GM19239 (cell line): ENCODE data around the gene PARD6A.
A peak's percentile ranks its signal among the peaks of the same experiment; 100 is the strongest.

ENCODE experiments used
- DNase-seq: peaks from one replicate; pipeline ENCODE4 v3.0.0; 2011; ENCODE audit warnings: low spot score; ENCODE audit not compliant: insufficient read length
- FAIRE-seq: peaks from 2 replicates; lab custom pipeline; 2011; peaks lifted over from hg19 to GRCh38; lab: Jason Lieb, UNC

The PARD6A gene

GRCh38 chr16:67653128-67653788 lies 7.5 kb upstream of the PARD6A start:
- DNase-seq (no peak), FAIRE-seq (no peak)

- no peak for DNase-seq
- no peak for FAIRE-seq
These were observed 6.9 kb upstream of the PARD6A start for GRCh38 chr16:67653789-67654402.

DNA sequence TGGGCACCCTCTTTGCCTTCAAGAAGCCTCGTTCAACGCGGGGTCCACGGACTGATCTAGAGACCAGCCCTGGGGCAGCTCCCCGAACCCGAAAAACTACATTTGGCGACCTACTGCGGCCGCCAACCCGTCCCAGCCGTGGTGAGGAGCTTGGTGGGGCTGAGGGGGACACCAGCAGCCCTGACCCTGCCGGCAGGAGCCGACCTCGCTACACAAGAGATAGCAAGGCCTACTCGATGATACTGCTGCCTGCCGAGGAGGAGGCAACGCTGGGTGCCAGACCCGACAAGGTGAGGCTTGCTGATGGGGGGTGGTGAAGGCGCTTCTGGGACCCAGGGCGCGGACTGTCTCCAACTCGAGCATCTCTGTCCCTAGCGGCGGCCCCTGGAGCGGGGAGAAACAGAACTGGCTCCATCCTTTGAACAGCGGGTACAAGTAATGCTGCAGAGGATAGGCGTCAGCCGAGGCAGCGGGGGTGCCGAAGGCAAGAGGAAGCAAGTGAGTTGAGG lies 6.3 kb upstream of the PARD6A start:
- DNase-seq (no peak), FAIRE-seq (no peak)

- DNase-seq, result no peak
- FAIRE-seq, result no peak
These were observed 5.4 kb upstream of the PARD6A start for GRCh38 chr16:67655363-67655762.

DNA sequence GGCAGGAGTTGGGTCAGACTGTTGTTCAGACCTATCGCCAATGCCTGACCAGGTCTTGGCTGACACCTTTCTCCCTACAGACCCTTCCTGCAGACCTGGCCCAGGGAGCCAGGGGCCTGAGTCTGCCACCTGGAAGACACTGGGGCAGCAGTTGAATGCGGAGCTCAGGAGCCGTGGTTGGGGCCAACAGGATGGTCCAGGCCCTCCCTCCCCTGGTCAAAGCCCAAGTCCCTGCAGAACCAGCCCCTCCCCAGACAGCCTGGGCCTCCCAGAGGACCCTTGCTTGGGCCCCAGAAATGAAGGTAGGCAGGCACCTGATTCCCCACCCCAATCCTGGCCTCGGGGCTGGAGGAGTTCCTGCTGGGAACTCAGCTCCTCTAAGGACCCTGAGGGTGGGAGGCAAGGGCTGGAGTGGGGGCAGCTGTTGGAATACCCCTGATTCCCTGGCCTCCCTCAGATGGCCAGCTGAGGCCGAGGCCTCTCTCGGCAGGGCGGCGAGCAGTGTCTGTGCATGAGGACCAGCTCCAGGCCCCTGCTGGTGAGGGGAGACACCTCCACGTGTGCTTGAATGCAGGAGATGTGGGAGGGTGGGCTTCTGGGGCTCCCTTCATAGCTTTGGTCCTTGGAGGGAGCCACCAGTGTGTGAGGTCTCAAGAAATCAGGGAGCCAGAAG lies 4.3 kb upstream of the PARD6A start:
- DNase-seq (no peak), FAIRE-seq (no peak)

DNA sequence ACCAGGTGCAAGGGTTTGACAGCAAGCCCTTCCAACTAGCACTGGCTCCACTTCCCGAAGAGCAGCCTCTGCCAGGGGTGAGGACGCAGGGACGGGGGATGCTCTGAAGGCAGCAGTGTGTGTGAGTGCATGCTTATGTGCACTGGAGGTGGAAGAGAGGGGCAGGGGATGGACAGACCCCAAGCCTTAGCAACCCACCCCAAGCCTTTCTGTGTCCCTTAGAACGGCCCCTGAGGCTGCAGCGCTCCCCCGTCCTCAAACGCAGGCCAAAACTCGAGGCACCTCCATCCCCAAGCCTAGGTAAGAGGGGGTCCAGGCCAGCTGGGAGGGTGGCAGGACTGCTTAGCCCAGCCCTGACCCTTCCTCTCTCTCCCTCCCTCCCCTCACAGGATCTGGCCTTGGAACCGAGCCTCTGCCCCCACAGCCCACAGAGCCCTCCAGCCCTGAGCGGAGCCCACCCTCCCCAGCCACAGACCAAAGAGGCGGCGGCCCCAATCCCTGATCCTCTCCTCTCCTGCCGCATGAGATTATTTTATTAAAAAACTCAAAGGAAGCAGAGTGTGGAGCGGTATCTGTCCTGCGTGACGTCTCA lies 3.6 kb upstream of the PARD6A start:
- FAIRE-seq, result no peak
- DNase-seq, result no peak

- no peak for DNase-seq
- FAIRE-seq, result no peak
These were observed 2.8 kb upstream of the PARD6A start for GRCh38 chr16:67657751-67658518.

DNA sequence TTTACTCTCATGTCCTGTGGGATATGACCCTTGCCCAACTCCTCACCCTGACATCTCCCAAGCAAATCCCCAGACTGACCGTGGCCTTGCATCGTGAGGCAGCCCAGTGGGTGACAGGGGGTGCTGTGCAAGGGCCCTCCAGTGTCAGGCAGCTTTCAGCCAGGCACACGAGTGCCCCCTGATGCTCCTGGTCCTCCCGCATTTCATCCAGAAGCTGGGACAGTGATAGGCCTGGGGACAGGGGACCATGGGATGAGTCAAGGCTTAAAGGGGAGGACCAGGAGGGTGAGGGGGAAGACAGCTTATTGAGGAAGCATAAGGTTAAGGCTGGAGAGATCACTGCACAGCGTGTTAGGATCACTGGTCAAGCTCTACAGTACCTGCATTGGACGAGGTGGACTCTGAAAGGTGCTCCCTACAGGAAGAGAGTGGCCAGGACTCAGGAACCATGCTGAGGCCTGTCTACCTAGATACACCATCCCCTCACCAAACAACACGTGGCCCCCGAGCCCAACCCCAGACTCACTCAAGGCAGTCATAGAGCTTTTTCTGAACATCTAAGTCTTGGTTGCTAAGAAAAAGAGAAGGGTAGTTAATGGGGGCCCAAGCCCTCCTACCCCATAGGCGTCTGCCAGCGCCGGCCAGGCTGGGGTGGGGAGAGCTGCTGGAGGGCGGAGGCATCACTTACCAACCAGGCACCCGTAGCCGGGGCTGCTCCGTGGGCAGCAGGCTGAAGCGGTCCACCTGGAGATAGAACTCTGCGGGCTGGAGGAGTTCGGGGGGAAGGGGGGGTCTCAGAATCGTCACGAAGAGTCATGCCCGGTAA lies 1.7 kb upstream of the PARD6A start:
- no peak for DNase-seq
- no peak for FAIRE-seq

DNA sequence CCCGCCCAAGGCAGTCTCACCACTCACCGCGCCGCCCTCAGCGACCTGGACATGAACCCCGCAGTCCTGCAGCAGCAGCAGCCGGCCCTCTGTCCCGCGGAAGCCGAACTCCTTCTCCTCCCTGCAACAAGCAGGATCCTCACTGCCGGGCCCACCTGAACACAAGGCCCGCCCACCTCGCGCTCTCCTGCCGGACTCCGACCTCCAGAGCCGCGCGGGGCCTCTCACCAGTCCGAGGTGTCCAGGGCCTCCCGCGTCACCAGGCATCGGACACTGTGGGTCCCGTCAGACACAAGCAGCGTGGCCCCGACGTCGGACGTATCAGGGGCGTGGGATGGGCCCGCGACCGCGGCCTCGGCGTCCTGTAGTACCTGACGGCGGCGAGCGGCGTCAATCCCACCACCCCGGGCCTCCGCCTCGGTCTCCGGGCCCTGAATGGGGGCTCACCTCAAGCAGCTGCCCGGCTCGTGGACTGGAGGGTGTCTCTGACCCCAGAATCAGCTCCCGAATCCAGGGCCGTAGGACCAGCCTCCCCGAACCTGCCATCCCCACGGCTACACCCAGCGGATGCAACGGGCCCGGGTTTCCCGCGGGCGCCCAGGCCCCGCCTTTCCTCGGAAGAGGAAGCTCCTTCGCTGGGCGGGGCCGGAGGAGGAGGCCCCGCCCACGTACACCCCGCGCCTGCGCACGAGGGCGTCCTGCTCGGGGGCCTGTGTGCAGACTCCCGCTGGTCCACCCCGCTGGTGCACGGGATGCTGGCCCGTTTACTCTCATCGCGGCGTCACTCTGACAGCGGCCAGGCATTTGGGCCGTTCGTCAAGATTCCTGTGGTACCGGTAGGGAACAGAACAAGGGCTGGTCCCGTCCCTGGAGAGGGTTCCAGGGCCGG lies 841 bp upstream of the PARD6A start, which contains the start of gene ACD:
ACD (minus strand) TSS at position 586 of the 889 bp plus-strand sequence; CDS start at position 546, 40 bp downstream.
- FAIRE-seq (no peak), DNase-seq (peak; percentile 100)

GRCh38 chr16:67661101-67661761 lies 471 bp downstream of the PARD6A start:
- DNase-seq, result no peak
- no peak for FAIRE-seq

DNA sequence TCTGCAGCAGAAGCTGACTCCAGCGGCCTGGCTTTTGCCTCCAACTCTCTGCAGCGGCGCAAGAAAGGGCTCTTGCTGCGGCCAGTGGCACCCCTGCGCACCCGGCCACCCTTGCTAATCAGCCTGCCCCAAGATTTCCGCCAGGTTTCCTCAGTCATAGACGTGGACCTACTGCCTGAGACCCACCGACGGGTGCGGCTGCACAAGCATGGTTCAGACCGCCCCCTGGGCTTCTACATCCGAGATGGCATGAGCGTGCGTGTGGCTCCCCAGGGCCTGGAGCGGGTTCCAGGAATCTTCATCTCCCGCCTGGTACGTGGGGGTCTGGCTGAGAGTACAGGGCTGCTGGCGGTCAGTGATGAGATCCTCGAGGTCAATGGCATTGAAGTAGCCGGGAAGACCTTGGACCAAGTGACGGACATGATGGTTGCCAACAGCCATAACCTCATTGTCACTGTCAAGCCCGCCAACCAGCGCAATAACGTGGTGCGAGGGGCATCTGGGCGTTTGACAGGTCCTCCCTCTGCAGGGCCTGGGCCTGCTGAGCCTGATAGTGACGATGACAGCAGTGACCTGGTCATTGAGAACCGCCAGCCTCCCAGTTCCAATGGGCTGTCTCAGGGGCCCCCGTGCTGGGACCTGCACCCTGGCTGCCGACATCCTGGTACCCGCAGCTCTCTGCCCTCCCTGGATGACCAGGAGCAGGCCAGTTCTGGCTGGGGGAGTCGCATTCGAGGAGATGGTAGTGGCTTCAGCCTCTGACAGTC lies 1.3 kb downstream of the PARD6A start:
- no peak for DNase-seq
- FAIRE-seq, result no peak

DNA sequence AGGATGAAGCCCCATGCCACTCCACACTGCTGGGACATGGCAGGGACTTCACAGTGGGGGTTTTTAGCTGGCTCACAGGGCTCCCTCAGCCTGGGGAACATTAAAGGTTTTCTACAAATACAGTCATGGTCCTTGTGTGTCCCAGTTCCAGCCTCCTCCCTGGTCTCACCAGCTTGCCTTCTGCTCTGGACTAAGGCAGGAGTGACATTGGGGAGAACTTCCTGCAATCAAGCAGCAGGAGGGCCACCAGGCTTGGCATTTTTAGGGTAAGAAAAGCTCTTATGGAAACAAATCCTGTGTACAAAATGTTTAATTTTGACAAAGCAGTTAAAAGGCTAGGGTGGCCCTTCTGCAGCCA lies 1.9 kb downstream of the PARD6A start:
- no peak for FAIRE-seq
- DNase-seq, result no peak

DNA sequence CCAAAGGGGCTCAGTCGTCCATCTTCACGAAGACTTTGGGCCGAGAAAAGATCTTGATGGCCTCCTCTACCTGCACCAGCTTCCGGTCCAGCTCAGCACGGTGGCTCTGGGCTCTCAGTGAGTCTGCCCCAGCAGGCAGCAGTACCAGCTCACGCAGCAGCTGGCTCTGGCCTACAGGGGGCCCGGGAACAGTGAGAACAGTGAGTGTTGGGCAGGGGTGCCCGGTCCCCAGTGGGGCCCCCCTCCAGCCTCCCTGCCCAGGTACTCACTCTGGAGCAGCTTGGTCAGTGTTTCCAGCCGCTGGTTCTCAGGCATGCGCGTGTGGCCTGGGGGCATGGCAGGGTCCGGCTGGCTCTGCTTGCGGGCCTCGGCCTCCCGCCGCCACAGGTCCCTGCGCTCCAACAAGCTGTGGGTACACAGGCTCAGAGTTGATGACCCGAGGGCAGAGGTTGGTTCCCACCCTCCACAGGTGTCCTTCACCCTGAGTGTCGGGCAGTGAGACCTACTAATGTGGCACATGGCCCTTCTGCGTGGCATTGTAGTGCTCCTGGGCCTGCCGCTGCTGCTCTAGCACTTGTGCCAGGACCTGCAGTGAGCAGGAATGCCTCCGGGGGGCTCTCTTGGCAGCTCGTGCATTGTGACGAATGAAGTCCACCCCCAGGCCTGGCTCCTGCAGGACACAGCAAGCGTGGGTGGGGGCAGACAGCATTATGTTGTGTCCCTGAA lies 2.6 kb downstream of the PARD6A start:
- FAIRE-seq (no peak), DNase-seq (no peak)

GRCh38 chr16:67663877-67664222 lies 3.1 kb downstream of the PARD6A start:
- FAIRE-seq, result no peak
- no peak for DNase-seq

GRCh38 chr16:67664258-67664657 lies 3.5 kb downstream of the PARD6A start:
- DNase-seq, result no peak

DNA sequence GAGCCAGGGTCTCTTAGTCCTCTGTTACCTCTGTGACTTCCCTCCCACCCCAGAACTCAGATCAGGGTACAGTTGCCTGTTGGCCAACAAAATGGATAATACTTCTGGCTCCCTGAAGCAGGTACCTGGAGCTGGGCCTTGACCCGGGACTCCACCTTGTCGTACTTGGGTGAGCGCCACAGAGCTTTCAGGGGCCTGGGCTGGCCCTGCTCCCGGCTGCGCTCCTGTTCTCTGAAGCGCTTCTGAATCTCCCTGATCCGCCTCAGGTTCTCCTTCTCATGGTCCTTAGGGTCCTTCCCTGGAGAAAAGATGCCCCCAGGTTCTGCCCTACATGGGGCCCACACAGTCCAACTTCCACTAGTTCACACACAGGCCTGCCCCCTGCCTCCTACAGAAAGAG lies 4.1 kb downstream of the PARD6A start:
- no peak for FAIRE-seq

More at GRCh38 chr16:67664258-67664657, 3.5 kb downstream of the PARD6A start:
- FAIRE-seq, result no peak

GRCh38 chr16:67665598-67665997 lies 4.8 kb downstream of the PARD6A start:
- FAIRE-seq (peak; percentile 23), DNase-seq (no peak)

More for the DNA sequence above, 4.1 kb downstream of the PARD6A start:
- no peak for DNase-seq
